ENCODE data around the gene DYNLT1.

The DYNLT1 gene

GRCh38 chr6:158597565-158597964 lies 47.0 kb downstream of the DYNLT1 start:
- no peak for DNase-seq (ENCODE audit: low spot score)

- no peak for DNase-seq (ENCODE audit: low spot score)
These were observed 47.7 kb downstream of the DYNLT1 start for GRCh38 chr6:158596861-158597260.

GRCh38 chr6:158595223-158595622 lies 49.3 kb downstream of the DYNLT1 start:
- no peak for DNase-seq (ENCODE audit: low spot score)

- DNase-seq (ENCODE audit: low spot score) = no peak
These were observed 50.9 kb downstream of the DYNLT1 start for GRCh38 chr6:158593670-158594069.

GRCh38 chr6:158591810-158592209 lies 52.7 kb downstream of the DYNLT1 start:
- DNase-seq (ENCODE audit: low spot score) = no peak

- no peak for DNase-seq (ENCODE audit: low spot score)
These were observed 53.3 kb downstream of the DYNLT1 start for GRCh38 chr6:158591134-158591809.

- no peak for DNase-seq (ENCODE audit: low spot score)
These were observed 55.2 kb downstream of the DYNLT1 start for GRCh38 chr6:158589366-158589765.

GRCh38 chr6:158586652-158587051 lies 57.9 kb downstream of the DYNLT1 start:
- DNase-seq (ENCODE audit: low spot score) = no peak
